ENCODE measurements around the gene WNT9B. TPM values are rescaled to one million over a fixed set of nuclear protein-coding genes. Genes with fewer than 3 reads are reported as not detected.
A peak's percentile ranks its signal among the peaks of the same experiment; 100 is the strongest.

WNT9B gene
- total RNA-seq, result 0.14 TPM

DNA sequence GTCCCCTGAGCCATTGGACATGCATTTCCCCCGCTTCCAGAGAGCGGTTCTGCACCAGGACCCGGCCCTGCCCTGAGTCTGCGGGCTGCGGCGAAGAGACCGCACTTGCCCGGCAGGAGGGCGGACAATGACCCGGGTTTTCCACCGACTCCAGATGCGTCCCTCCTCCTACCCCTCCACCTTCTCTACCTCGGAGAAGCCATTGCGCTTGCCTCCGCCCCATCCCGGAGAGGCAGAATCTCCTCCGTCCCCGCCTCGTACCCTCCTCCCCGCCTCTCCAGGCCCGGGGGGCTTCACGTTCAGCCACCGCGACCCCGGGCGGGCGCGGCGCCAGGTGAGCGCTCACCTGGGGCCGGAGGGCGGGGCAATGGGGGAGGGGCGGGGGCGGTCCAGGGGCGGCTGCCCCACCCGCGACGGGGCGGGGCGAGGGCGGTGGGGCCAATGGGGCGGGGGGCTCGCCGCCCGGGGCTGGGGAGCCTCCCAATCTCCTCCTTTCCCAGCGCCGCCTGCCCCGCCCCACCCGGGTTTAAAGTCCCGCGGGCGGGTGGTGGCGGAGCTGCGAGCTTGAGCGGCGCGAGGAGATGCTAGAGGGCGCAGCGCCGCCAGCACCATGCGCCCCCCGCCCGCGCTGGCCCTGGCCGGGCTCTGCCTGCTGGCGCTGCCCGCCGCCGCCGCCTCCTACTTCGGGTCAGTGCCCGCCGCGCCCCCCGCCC is at the start of gene WNT9B:
TSS of gene WNT9B (plus strand) at position 555 of the 713 bp plus-strand sequence. CDS start at position 611, 56 bp downstream.
- DNase-seq (ENCODE audit: low spot score), result peak; percentile 33

DNA sequence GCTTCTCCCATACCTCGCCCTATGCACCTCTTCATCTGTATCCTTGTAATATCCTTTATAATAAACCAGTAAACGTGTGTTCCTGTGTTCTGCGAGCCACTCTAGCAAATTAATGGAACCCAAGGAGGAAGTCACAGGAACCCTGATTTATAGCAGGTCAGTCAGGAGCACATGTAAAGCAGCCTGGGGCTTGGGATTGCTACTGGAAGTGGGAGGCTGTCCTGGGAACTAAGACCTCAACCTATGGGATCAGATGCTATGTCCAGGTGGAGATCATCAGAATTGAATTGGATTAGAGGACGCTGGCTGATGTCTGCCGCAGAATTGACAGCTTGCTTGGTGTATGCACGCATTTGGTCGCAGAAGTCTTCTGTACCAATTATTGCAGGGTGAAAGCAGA is 48.6 kb upstream of the WNT9B start:
- no peak for DNase-seq (ENCODE audit: low spot score)

DNA sequence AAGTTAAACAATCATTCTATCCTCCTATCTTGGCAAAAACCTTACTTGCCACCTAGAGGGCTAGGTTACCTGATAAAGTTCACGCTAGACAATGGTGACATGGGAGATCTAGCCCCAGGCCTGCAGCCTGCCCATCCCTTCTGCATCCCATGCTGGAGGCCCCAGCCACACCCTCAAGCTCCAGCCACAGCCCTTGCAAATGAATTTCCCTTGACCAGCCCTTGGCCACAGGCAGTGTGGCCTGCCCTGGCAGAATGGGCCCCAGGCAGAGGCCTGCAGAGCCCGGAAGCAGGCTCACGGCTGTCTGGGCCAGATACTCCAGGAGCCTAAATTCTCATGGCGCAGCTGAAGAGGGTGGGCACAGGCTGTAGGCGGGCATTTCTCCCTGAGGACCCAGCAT is 47.8 kb upstream of the WNT9B start:
- no peak for DNase-seq (ENCODE audit: low spot score)

DNA sequence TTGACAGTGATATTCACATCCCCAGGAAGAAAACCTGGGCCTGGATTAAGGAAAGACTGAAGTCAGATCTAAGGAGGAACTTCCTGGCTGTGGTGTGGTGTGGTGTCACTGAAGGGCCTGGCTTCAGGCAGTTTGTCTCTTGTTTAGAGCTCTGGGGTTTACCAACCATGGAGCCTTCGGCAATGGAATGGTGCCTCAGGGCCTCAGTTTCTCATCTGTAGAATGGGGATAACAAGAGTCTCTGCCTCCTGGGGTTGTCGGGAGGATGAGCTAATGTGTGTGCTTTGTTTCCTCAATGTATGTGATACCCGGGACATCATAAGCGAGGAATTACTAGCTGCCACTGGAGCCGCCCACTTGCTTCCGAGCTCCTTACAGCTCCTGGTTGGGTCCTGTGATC is 45.6 kb upstream of the WNT9B start:
- DNase-seq (ENCODE audit: low spot score), result no peak

GRCh38 chr17:46809110-46809571 is 42.2 kb upstream of the WNT9B start:
- no peak for DNase-seq (ENCODE audit: low spot score)

DNA sequence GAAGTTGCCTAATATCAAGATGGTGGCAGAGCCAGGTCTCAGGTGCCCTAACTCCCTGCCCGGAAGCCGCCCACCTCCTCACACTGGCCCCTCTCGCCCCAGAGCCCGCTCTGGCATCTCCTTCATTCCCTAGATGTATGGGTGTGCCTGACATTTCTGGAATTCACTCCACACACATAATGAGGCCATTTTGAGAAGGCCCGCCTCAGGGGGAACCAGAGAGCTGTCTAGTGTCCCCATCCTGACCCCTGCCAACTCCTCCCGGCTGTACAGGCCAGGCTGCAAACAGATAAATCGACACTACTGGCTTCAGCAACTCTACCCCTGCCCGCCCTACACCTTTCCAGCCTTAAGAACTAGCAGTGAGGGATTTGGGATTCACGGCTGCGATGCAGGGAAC is 40.5 kb upstream of the WNT9B start:
- DNase-seq (ENCODE audit: low spot score), result no peak

DNA sequence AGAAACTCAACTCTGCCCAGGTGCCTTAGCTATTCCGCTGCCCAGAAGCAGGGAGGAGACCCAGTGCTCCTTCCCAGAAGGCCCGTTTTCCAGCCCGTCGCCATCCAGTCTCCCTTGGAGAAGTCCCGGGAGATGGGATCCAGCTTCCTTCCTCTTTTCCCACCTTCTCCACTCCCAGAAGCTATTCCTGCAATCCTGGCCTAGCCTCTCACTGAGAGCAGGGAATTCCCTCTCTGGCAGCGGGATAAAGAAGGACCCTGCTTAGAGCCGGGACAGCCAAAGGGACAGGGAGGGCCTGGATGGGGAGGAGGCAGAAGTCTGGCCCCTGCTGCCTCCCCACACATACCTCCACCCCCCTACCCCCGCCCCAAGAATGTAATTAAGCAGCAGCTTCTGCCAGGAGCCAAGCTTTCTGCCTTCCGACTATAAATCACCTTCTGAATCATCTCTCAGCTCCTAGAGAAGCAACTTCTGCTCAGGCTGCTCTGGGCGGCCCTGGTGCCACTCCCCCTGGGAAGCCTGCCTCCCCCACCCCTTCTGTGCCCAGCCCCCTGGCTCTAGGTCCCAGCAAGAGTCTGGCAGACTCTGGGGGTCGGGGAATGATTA is 39.3 kb upstream of the WNT9B start:
- DNase-seq (ENCODE audit: low spot score), result no peak

DNA sequence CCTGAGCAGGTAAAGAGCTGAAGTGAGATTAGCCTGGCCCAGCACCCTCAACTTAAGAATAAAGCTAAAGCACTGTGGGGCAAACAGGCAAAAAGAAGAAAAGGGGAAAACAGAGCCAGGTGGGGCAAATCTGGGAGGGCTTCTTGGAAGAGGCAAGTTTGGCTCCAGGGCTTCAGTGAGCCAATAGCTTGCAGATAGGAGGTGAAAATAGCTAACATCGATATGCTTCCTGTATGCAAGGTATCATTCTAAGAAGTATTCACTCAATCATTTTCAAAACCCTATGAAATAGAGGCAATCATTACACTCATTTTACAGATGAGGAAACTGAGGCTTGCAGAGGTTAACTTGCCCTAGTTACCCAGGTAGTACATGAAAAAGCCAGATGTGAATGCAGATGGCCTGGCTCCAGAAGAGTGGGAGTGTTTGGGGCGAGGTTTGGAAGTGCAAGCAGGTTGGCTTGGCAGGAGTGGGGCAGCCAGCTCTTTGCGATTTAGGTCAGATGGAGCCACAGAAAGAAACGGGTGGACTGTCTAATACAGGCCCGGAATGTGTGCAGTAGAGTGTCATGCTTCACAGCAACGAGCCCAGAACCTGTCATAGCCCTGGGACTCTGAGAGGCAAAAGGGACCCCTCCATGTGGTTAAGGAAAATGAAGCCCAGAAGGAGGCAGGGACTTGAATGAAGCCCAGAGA is 38.6 kb upstream of the WNT9B start:
- no peak for DNase-seq (ENCODE audit: low spot score)

DNA sequence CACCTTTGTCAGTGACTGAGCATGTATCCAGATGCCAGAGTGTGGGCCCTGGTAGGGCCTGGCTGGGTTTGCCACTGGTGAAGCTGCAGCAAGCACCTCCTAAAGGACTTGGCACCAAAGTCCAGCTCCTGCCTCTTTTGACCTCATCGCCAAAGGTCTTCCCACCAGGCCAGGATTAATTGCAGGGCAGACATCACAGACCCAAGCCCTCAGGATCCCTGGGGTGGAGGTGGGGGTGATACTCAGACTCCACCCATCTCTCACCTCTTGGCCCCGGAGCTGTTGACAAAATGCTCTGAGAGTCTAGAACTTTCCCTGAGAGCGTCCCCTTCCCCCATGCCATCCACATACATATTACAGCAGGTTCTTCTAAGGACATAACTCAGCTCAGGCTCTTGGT is 37.5 kb upstream of the WNT9B start:
- no peak for DNase-seq (ENCODE audit: low spot score)

- no peak for DNase-seq (ENCODE audit: low spot score)
Observed at GRCh38 chr17:46814446-46814845, 36.9 kb upstream of the WNT9B start.

DNA sequence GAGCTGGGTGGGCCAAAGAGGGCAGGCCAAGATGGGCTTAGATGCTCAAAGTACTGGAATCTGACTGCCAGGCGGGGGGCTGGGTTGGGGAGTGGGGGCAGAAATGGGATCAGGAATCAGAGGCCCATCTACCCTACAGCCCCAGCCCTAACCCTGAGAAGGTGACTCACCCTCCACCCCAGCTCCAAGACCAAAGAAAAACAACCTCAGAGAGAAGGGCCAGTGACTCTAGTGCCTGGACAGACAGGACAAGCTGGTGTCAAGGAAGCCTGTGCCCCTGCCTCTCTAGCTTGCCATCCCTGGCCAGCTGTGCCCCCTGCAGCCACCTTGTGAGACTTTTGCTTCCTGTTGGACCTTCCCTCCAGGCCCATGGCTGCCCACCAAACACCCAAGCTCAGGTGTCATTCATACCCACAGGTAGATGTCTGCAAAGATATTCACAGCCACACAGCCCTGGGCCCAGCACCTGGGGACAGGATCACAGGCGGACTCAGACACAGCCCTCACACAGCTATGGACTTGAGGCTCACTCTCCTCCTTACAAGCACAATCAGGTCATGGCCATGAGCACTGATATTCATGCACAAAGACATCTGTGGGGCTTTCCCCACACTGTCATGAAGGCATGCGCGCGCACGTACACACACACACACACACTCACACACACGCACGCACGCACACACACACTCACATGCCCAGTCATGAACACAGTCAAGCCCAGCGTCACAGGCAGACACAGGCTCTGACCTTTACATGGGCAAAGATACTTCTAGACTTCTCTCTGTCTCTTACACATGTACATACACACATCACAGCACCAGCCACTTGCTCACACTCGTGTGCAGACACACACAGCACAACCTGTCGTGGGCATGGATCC is 35.7 kb upstream of the WNT9B start:
- DNase-seq (ENCODE audit: low spot score), result no peak

DNA sequence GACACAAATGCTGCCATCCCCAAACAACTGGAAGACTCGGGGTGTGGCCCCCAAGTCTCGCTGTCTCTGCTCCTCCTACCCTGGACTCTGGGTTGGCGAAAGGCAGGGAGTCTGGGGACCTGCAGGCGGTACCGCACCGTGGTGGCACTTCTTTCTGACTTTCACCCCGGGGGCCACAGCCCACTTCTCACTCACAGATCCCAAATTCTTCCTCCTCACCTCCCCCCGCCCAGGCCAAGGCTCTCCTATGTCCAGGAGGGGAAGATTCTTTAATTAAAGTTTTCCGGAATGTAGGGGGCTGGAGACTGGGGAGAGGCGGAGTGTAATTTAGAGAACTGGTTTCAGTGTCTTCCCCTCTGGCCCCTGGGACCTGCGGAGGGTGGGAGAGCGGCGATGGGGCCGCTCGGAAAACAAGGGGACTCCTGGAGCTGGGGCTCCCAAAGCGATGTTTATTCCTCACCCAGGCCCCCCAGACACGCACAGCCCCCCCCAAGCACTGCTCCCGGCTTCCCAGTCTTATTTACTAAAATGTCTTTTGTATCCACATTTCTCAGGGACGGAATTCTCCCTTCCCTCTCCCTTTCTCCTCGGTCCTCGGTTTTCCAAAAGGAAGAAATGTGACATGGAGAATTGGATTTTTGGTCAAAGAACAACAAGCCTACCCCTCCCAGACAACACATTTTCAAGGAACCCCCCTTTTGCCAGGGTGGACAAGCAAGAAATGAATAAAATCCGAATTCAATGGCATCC is 34.1 kb upstream of the WNT9B start:
- no peak for DNase-seq (ENCODE audit: low spot score)

DNA sequence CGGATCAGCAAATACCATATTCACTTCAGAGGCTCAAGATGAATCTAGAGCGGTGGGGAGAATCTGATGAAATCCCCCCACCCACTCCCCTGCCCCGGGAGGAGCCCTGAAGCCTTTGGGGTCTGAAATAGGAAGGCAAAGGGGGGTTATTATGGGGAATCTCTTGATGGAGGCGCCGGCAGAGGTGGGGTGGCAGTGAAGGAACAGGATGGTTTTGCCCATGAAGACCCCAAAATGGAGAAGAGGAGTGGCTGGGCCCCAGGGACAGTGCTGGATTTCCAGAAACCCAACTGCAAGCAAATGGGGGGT is 33.5 kb upstream of the WNT9B start:
- no peak for DNase-seq (ENCODE audit: low spot score)

DNA sequence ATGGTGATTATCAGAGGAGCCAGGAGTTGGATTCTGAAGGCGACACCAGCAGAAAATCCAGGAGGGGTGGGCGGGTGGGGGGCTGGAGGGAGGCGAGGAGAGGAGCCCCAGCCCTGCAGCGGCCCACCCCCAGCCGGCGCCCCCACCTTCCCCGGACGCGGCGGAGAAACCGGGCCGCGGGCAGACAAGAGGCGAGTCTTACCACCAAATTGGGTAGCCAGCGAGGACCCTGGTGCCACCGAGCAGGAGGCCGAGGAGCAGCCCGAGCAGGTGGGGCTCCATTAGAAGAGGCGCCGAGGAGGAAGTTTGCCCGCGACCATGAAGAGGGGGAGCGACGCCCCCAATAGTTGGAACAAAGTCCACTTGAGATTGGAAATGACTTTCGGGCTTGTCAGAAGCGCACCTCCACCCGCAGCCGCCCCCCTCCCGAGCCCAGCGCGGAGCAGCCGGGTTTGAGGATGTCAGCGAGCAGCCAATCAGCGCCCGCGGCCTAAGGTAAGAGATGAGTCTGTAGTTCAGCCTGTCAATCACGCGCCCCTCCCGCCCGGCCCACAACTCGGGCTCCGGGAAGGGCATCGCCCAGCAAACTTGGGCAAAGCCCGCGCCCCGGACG is 33.0 kb upstream of the WNT9B start, which contains the start of gene WNT3:
TSS of gene WNT3 (minus strand) at position 377 of the 613 bp plus-strand sequence. CDS start at position 282, 95 bp downstream.
- no peak for DNase-seq (ENCODE audit: low spot score)

GRCh38 chr17:46818929-46819859 is 32.2 kb upstream of the WNT9B start:
- no peak for DNase-seq (ENCODE audit: low spot score)

DNA sequence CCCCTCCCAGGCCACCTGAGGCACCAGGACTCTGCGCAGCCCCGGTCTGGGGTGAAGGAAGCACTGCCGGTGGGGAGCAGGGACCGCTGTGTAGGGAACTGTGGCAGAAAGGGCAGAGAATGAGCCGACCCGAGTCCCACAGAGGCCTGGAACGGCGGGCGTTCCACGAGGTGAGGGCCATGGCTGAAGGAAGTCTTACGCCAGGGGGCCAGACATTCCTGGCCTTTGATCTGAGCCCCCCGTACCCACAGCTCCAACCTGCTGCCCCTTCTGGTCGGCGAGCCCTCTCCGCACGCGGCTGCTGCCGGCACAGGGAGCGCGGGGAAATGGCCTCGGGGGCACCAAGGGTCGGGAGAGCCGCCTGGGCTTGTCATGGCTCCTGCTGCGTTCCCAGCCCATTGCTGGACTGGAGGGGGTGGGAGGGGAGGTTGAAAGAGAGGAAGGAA is 31.5 kb upstream of the WNT9B start:
- DNase-seq (ENCODE audit: low spot score), result no peak

DNA sequence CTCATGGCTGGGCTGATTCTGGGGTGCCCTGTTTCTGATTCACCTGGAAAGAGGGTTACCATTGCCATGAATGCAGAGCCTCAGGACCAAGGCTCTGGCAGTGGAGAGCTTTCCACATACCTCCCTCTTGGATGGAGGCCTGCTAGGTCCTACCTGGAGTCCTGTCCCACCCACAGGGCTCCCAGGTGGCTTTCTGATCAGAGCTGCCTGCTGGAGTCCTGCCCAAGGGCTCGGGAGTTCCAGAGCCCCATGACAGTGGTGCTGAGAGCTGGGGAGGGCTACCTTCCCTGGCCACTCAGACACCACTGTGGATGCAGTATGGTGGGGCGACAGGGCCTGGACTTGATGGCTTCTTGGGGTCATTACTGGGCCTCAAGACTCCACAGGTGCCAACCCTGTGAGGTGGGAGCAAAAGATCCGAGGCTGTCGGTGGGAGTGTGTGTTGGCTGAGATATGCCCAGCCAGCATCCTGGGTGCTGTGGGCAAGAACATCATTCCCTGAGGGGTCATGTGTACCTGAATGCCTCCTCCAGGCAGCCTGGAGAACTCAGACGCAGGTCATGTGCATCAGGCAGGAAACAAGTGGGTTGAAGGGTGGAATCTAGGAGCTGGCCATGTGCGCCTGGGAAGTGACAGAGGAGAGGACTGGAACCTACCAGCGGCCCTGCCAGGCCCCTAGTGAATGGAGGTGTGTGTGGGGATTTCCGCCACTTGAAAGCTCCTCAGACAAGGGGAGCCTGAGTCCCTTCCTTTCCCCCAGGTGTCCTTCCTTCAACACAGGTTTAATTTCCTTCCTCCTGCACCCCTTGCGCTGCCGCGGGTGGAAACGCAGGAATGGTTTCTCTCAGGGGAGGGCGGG is 30.6 kb upstream of the WNT9B start:
- no peak for DNase-seq (ENCODE audit: low spot score)

DNA sequence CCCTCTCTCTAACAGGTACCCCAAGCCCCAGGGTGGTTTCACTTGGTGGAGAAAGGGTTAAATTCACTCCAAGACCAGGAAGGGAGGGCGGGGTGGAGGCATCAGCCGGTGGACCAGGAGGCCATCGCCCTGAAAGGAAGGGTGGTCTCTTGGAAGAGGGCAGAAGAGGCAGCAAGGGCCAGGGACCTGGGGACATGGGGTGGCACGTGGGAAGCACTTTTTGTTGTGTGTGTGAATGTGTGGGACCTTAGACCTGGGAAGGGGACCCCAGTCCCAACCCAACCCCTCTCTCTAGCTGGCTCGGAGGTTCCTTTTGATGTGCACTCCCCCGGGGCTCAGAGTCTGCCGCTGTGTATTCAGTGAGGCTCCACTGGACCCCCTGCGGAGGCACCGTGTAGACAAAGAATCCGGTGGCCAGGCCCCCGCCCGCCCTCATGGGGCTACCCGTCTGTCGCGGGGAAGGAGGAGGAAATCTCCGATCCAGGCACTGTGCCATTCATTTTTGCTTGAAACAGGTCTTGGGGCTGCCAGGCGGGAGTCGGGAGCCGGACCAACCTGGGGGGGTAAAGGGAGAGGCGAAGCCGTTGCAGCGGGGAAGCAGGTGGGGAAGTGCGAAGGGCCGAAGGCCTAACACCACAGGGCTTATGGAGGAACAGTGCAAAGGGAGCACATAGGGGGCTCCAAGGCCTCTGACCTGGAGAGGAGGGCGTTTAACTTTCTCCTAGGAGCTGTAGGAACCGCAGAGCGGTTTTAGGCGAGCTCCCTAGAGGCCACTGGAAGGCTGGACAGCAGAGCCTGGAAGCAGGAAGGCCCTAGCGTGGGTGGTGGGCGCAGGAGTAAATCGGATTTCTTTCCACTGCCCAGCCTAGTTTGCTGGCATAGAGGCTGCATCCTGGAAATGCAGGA is 29.6 kb upstream of the WNT9B start:
- DNase-seq (ENCODE audit: low spot score), result no peak

All from mucosa of gallbladder (tissue), 1 donor.